K562 (cell line): ENCODE data around the gene ITGA3. TPM values are rescaled to one million over a fixed set of nuclear protein-coding genes. Genes with fewer than 3 reads are reported as not detected.
A peak's percentile ranks its signal among the peaks of the same experiment; 100 is the strongest.

Source experiments
- ATAC-seq: fragments of 200-7000 bp; cut with Tn5 transposase; 3 replicates; pipeline ENCODE4 v1.9.1; 2020; ENCODE audit warnings: moderate library complexity
- BruUV-seq: library from RNA; stranded (reverse); fragments of 400-500 nt; replicated peaks from 2 replicates; lab custom pipeline; 2021; lab: Mats Ljungman, UMichigan
- CTCF ChIA-PET: fragments of 300-600 bp; formaldehyde crosslinking; extraction: SDS; loops from one replicate; lab custom pipeline; 2021; ENCODE audit warnings: low intra/inter-chr PET ratio; lab: Yijun Ruan, JAX
- POLR2A ChIA-PET: fragments of 300-600, 350-650 bp; sonication (Branson Sonifier 250); formaldehyde crosslinking; extraction: SDS; loops from one replicate; lab custom pipeline; 2021; ENCODE audit warnings: antibody characterized with exemption, inconsistent platforms; lab: Yijun Ruan, JAX
- DNase-seq, 4 experiments: peaks; one replicate each; pipeline versions ENCODE4 v3.0.0 to v3.0.0-alpha.2; 2011 to 2018; ENCODE audit warnings: low spot score in 3 of 4, mixed read lengths in 3 of 4; ENCODE audit errors: extremely low read depth in 1 of 4
- FAIRE-seq: peaks from 2 replicates; lab custom pipeline; 2011; peaks lifted over from hg19 to GRCh38; lab: Jason Lieb, UNC
- H2AFZ ChIP-seq: 2 replicates; pipeline ENCODE4 v1.6.0; 2011; ENCODE audit warnings: low read depth, low read length, control low read depth, inconsistent platforms
- H3K27ac ChIP-seq: fragments of 200-600 bp; 3 replicates; pipeline ENCODE4 v1.8.0; 2011; ENCODE audit warnings: low read depth, mild to moderate bottlenecking, control low read depth, inconsistent platforms, low read length, moderate library complexity, mixed read lengths; ENCODE audit errors: extremely low read depth
- H3K27me3 ChIP-seq, 2 experiments: fragments of 300-600 bp in 1 of 2; 2 replicates in 1 of 2; 3 replicates in 1 of 2; pipeline versions ENCODE4 v1.6.0 to v1.8.0; 2011; ENCODE audit warnings: inconsistent platforms in 2 of 2, low read length in 2 of 2, mild to moderate bottlenecking in 1 of 2, mixed read lengths in 1 of 2, moderate library complexity in 1 of 2; ENCODE audit not compliant: control insufficient read depth in 2 of 2, insufficient read depth in 2 of 2
- H3K36me3 ChIP-seq: fragments of 300-600 bp; 3 replicates; pipeline ENCODE4 v1.8.0; 2011; ENCODE audit warnings: mild to moderate bottlenecking, low read length, inconsistent platforms; ENCODE audit not compliant: control insufficient read depth, insufficient read depth
- H3K4me1 ChIP-seq, 2 experiments: fragments of 200-600 bp in 1 of 2; replicated peaks in 1 of 2; 2 replicates in 1 of 2; 3 replicates in 1 of 2; pipeline versions ENCODE4 v1.5.1 to v1.8.0; 2011; ENCODE audit warnings: inconsistent platforms in 2 of 2, low read length in 2 of 2, mild to moderate bottlenecking in 1 of 2, mixed read lengths in 1 of 2, moderate library complexity in 1 of 2; ENCODE audit not compliant: control insufficient read depth in 2 of 2, insufficient read depth in 2 of 2
- H3K4me2 ChIP-seq: 2 replicates; pipeline ENCODE4 v1.6.1; 2011; ENCODE audit warnings: low read length, control low read depth, inconsistent platforms, mixed read lengths; ENCODE audit not compliant: insufficient read depth
- H3K4me3 ChIP-seq: fragments of 200-600 bp; sonication (generic), shearing (Covaris generic); 2 replicates; pipeline ENCODE4 v1.5.1; 2016; ENCODE audit warnings: control low read depth, inconsistent platforms
- H3K79me2 ChIP-seq: fragments of 200-600 bp; 3 replicates; pipeline ENCODE4 v1.8.0; 2011; ENCODE audit warnings: low read length, inconsistent platforms; ENCODE audit not compliant: control insufficient read depth, insufficient read depth
- H3K9ac ChIP-seq, 2 experiments: 2 replicates each; pipeline versions ENCODE4 v1.6.0 to v1.6.1; 2011; ENCODE audit warnings: low read depth in 2 of 2, low read length in 2 of 2, control low read depth in 1 of 2, inconsistent platforms in 1 of 2, mild to moderate bottlenecking in 1 of 2, mixed read lengths in 1 of 2; ENCODE audit not compliant: insufficient read depth in 1 of 2
- H3K9me1 ChIP-seq: one replicate; pipeline ENCODE4 v1.6.0; 2011; ENCODE audit warnings: inconsistent platforms, mild to moderate bottlenecking, low read length, moderate library complexity; ENCODE audit not compliant: control insufficient read depth, insufficient read depth
- H3K9me3 ChIP-seq: replicated peaks from 2 replicates; pipeline ENCODE4 v1.5.1; 2011; ENCODE audit warnings: low read depth, low read length, inconsistent platforms; ENCODE audit not compliant: control insufficient read depth, insufficient read depth
- H4K20me1 ChIP-seq: replicated peaks from 2 replicates; pipeline ENCODE4 v1.6.1; 2011; ENCODE audit warnings: low read length, inconsistent platforms, mixed read lengths; ENCODE audit not compliant: control insufficient read depth, insufficient read depth
- ETS2 ChIP-seq: IDR thresholded peaks from 2 replicates; pipeline ENCODE4 v1.6.1; 2016; ENCODE audit warnings: borderline replicate concordance, missing genetic modification characterization, mild to moderate bottlenecking, moderate library complexity, missing compliant biosample characterization; ENCODE audit not compliant: poor library complexity, severe bottlenecking
- MYBL2 ChIP-seq, 2 experiments: fragments of 450-650 bp in 1 of 2; sonication (generic) in 1 of 2; formaldehyde crosslinking in 1 of 2; IDR thresholded peaks; 2 replicates each; pipeline versions ENCODE4 v1.6.1 to v1.8.1; 2017 to 2022; ENCODE audit warnings: borderline replicate concordance in 1 of 2, inconsistent platforms in 1 of 2, low read depth in 1 of 2, mild to moderate bottlenecking in 1 of 2, missing genetic modification reagents in 1 of 2, moderate library complexity in 1 of 2
- ZNF143 ChIP-seq: sonication (generic); formaldehyde crosslinking; IDR thresholded peaks from 2 replicates; pipeline ENCODE4 v1.9.0; 2022; ENCODE audit warnings: mild to moderate bottlenecking, missing genetic modification reagents
- ZNF239 ChIP-seq: fragments of 250-450 bp; sonication (Bioruptor Pico); IDR thresholded peaks from 2 replicates; pipeline ENCODE4 v1.4.0; 2020; ENCODE audit warnings: mild to moderate bottlenecking
- WGBS: fragments of 100-300 bp; shearing (Covaris generic); methylation state at CpG from one replicate; pipeline ENCODE4 v1.1.6; 2016; ENCODE audit warnings: low coverage, mixed read lengths; ENCODE audit not compliant: insufficient coverage; ENCODE audit errors: missing lambda C conversion rate; 5-methylcytosine and 5-hydroxymethylcytosine counted together
- in situ Hi-C: fragments of 300-500 bp; cut with MboI; formaldehyde crosslinking; loops from 4 replicates; pipeline ENCODE4 v1.15.0; 2018; ENCODE audit warnings: inconsistent platforms, mixed read lengths
- intact Hi-C: fragments of 100-400 bp; cut with micrococcal nuclease; formaldehyde crosslinking; loops from 2 replicates; pipeline ENCODE4 v1.14.2; 2022
- polyA plus RNA-seq, 8 experiments: library from polyadenylated mRNA; depleted of rRNA in 4 of 8; stranded (reverse) in 5 of 8; unstranded in 3 of 8; fragments of >200 nt; fragmentation: Nextera tagmentation in 2 of 8; fragmentation: Illumina TruSeq in 1 of 8; extraction: Ambion mirVana in 2 of 8; extraction: Trizol in 1 of 8; gene quantifications; 2 replicates each; pipeline versions ENCODE4 v1.2.1 to v1.2.3, GENCODE V29; 2011 to 2014; ENCODE audit warnings: inconsistent platforms in 1 of 8, missing spikeins in 1 of 8
- total RNA-seq, 7 experiments: library from RNA; depleted of rRNA in 6 of 7; stranded (reverse); fragments of >200 nt in 6 of 7; fragmentation: Illumina TruSeq in 2 of 7; extraction: Trizol in 2 of 7; gene quantifications; 2 replicates each; pipeline versions ENCODE4 v1.2.1 to v1.2.3, GENCODE V29; 2011 to 2021; ENCODE audit warnings: low replicate concordance in 1 of 7
- TF ChIP-seq, protein P1 (sequence below), 2 experiments: IDR thresholded peaks; 2 replicates each; pipeline ENCODE4 v1.6.1; 2012; ENCODE audit warnings: improper control_type of control experiment in 2 of 2, low read depth in 2 of 2, low read length in 2 of 2, borderline replicate concordance in 1 of 2

ITGA3 gene
- total and polyA plus RNA-seq, 9 of the 15 experiments (the other 6 are each of a cell fraction or from before 2014, with no cell fraction given), result 0.03 to 0.75 (median 0.14) TPM; not detected in 2

DNA sequence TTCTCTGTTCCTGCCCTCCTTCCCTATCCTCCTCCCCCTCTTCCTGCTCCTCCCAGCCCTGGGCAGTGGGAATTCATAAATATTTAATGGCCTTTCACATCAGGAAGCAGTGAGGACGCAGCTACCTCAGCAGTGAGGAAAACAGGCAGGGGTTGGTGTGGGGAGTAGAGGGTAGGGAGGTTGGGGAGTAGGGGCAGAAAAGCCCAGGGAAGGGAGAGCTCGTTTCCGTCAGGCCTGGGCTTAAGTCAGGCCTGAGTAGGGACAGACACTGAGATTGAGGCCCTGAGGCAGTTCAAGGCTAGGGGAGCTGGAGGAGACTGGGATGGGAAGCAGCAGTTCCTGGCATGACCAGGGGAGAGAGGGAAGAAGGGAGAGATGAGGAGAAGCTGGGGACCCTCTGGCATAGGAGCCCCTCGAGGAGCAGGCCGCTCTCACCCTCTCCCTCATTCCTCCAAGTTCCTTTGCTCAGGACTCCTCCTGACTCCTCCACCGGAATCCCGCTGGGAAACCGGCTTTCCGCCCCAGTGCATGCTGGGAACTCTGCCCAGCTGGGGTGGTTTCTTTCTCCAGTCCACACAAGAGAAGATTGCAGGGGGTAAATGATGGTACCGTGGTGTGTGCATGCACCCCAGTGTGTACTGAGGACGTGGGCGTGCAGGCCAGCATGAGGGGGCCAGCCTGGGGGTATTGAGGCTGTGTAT lies 67.9 kb downstream of the ITGA3 start:
- ATAC-seq (no peak), FAIRE-seq (no peak), DNase-seq (no peak)
- Histone ChIP-seq H3K27me3 (peaks cover 24 to 55% of the 10 kb centered on the region in 2 experiments; a peak in 3 of 5 replicates), H3K4me3 (no peak overlapping the region), H3K4me2 (peak overlapping the region; percentile 26; the same call in 1 of the 2 replicates), H4K20me1 (peaks cover 3% of the 10 kb centered on the region; the same call in 1 of the 2 replicates), H2AFZ (peak overlapping the region; percentile 34), H3K36me3 (no peaks in the 10 kb centered on the region), H3K9me3 (peaks cover 4% of the 10 kb centered on the region; the same call in 1 of the 2 replicates), H3K27ac (no peak overlapping the region), H3K79me2 (no peaks in the 10 kb centered on the region), H3K9ac (peak overlapping the region in 1 of 2 experiments; percentile 68; a peak in 2 of 4 replicates), H3K4me1 (peaks cover 0 to 8% of the 10 kb centered on the region in 2 experiments; a peak in 3 of 5 replicates), H3K9me1 (no peaks in the 10 kb centered on the region)
- TF ChIP-seq ZNF239 (CRISPR knock-in tag) (no peak), ZNF143 (CRISPR knock-in tag) (peak; percentile 60)
- intact Hi-C loops (no loop called here), in situ Hi-C loops (no loop called here)
- BruUV-seq, result no TSS peak
- ChIA-PET CTCF (no interaction called here), POLR2A (interaction anchor here (1.3 to 1.5 kb wide), 2 partner anchors 9 to 13 kb away, joined by 6 to 8 read pairs; no protein-coding TSS in a partner anchor)
- WGBS, result 10% methylated on average over 12 of the region's 12 CpGs

DNA sequence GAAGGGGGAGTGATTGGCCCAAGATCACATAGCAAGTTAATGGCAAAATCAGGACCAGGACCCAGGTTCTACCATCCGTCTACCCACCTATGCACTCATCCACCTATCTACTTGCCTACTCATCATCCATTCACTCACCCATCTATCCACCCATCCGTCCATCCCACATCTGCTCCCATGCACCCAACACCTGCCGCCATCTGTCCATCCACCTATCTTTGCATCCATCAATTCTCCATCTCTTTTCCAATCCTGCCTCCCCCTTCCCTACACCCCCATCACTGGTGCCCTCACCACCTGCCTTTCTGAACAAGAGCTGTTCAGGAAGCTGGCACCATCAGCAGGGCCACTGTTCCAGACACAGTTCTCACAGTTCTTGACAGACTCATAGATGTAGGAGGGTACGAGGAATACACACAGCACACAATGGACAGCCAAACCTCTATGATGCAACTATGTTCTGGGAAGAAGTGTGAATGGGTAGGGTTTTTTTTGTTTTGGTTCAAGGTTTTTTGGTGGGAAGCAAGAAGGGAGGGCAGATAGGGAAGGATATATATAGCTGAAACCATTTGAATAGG lies 69.6 kb downstream of the ITGA3 start:
- FAIRE-seq, result no peak
- H3K4me2 ChIP-seq, result no peak overlapping the region
- TF ChIP-seq, protein P1, sequence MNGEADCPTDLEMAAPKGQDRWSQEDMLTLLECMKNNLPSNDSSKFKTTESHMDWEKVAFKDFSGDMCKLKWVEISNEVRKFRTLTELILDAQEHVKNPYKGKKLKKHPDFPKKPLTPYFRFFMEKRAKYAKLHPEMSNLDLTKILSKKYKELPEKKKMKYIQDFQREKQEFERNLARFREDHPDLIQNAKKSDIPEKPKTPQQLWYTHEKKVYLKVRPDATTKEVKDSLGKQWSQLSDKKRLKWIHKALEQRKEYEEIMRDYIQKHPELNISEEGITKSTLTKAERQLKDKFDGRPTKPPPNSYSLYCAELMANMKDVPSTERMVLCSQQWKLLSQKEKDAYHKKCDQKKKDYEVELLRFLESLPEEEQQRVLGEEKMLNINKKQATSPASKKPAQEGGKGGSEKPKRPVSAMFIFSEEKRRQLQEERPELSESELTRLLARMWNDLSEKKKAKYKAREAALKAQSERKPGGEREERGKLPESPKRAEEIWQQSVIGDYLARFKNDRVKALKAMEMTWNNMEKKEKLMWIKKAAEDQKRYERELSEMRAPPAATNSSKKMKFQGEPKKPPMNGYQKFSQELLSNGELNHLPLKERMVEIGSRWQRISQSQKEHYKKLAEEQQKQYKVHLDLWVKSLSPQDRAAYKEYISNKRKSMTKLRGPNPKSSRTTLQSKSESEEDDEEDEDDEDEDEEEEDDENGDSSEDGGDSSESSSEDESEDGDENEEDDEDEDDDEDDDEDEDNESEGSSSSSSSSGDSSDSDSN (IDR thresholded peaks at IDR 0.05; ENCODE audit: borderline replicate concordance in 1 of 2, low read depth in 2 of 2, low read length in 2 of 2), result no peak
- no peak for TF ChIP-seq MYBL2 (IDR thresholded peaks at IDR 0.05; ENCODE audit: low read depth)
- TF ChIP-seq MYBL2 (CRISPR knock-in tag; IDR thresholded peaks at IDR 0.05; ENCODE audit: borderline replicate concordance), result no peak
- TF ChIP-seq ETS2 (tag), result no peak

More for the DNA sequence above, 69.6 kb downstream of the ITGA3 start:
- Histone ChIP-seq H3K4me3 (no peak overlapping the region), H3K27me3 (peaks cover 17 to 45% of the 10 kb centered on the region in 2 experiments; a peak in 3 of 5 replicates), H4K20me1 (peaks cover 5% of the 10 kb centered on the region; the same call in 1 of the 2 replicates), H2AFZ (no peak overlapping the region), H3K79me2 (no peaks in the 10 kb centered on the region), H3K9me1 (no peaks in the 10 kb centered on the region), H3K9me3 (peaks cover 4% of the 10 kb centered on the region; the same call in 1 of the 2 replicates), H3K4me1 (peaks cover 8 to 13% of the 10 kb centered on the region in 2 experiments), H3K27ac (no peak overlapping the region), H3K9ac (no peak overlapping the region), H3K36me3 (no peaks in the 10 kb centered on the region)
- ATAC-seq, result no peak
- POLR2A ChIA-PET, result interaction anchor here (2.3 kb wide), 1 partner anchor 11 kb away, joined by 9 read pairs; no protein-coding TSS in a partner anchor
- CTCF ChIA-PET, result no interaction called here
- in situ Hi-C loops, result no loop called here
- BruUV-seq, result no TSS peak
- intact Hi-C loops, result no loop called here
- WGBS, result 7% methylated on average over 4 of the region's 4 CpGs
- no peak for DNase-seq
